ENCODE measurements around the gene TRIM29. TPM values are rescaled to one million over a fixed set of nuclear protein-coding genes. Genes with fewer than 3 reads are reported as not detected.

Gene TRIM29
- total and polyA plus RNA-seq, 2 of the 4 experiments (the other 2 are of a cell fraction): not detected

- Histone ChIP-seq H3K27me3 (ENCODE audit: control insufficient read depth, insufficient read depth, low read length) (peaks cover 43% of the 10 kb centered on the region), H2AK9ac (replicated peaks; ENCODE audit: low read depth, low read length, poor library complexity) (no peak overlapping the region), H4K20me1 (ENCODE audit: insufficient read depth, low read length) (no peaks in the 10 kb centered on the region), H2BK120ac (ENCODE audit: low read depth, low read length) (no peak overlapping the region), H4K91ac (ENCODE audit: insufficient read depth, low read depth, low read length) (no peak overlapping the region), H3K4ac (ENCODE audit: low read depth, low read length) (no peak overlapping the region), H3K79me1 (ENCODE audit: low read depth in 1 of 2, low read length in 2 of 2) (no peaks in the 10 kb centered on the region), H3K4me3 (ENCODE audit: insufficient read depth, low read depth, low read length) (no peak overlapping the region), H2BK20ac (ENCODE audit: low read depth, low read length) (no peak overlapping the region), H2AK5ac (ENCODE audit: low read depth, low read length) (no peak overlapping the region), H3K14ac (replicated peaks; ENCODE audit: low read depth, low read length) (no peak overlapping the region), H3K9me3 (ENCODE audit: control insufficient read depth, insufficient read depth, low read length) (no peaks in the 10 kb centered on the region), H3K9me1 (ENCODE audit: insufficient read depth, low read length) (no peaks in the 10 kb centered on the region), H3K27ac (ENCODE audit: insufficient read depth, low read length) (no peak overlapping the region), H4K8ac (ENCODE audit: low read depth in 2 of 2, low read length in 2 of 2) (no peak overlapping the region), H3K56ac (ENCODE audit: extremely low read depth, insufficient read depth, low read length) (no peak overlapping the region), H3K36me3 (ENCODE audit: control insufficient read depth, insufficient read depth, low read length) (no peaks in the 10 kb centered on the region), H3K9ac (ENCODE audit: low read depth, low read length) (no peak overlapping the region), H2AFZ (replicated peaks; ENCODE audit: low read length, poor library complexity) (no peak overlapping the region), H2BK5ac (ENCODE audit: low read depth, low read length, poor library complexity, severe bottlenecking) (no peak overlapping the region), H3K4me1 (ENCODE audit: control insufficient read depth, insufficient read depth, low read length) (no peaks in the 10 kb centered on the region), H3K18ac (ENCODE audit: low read depth, low read length) (no peak overlapping the region), H2BK15ac (ENCODE audit: low read depth, low read length) (no peak overlapping the region), H3K4me2 (ENCODE audit: low read depth, low read length) (no peak overlapping the region), H4K5ac (ENCODE audit: low read depth, low read length) (no peak overlapping the region), H3K23ac (ENCODE audit: low read depth, low read length) (no peak overlapping the region)
- POLR2A ChIA-PET (ENCODE audit: unreplicated experiment): no interaction called here
- intact Hi-C loops (cut with micrococcal nuclease): no loop called here
- WGBS, 2 experiments (ENCODE audit: extremely low coverage in 2 of 2, insufficient read length in 1 of 2): 0% methylated on average over 2 of the region's 15 CpGs; no CpG with 5 or more reads in 1 of the 2 experiments
- no TSS peak for BruUV-seq (replicated peaks)
- in situ Hi-C loops (cut with MboI; ENCODE audit: low sequenced_read_pairs): no loop called here
- TF ChIP-seq RFX5 (IDR thresholded peaks at IDR 0.05; ENCODE audit: low read depth, low read length) (no peak), RCOR1 (IDR thresholded peaks at IDR 0.05; ENCODE audit: insufficient replicate concordance, low read length) (no peak), MXI1 (IDR thresholded peaks at IDR 0.05; ENCODE audit: borderline replicate concordance, low read depth, low read length) (no peak), CEBPB (IDR thresholded peaks at IDR 0.05; ENCODE audit: low read depth, low read length) (no peak), MAZ (IDR thresholded peaks at IDR 0.05; ENCODE audit: borderline replicate concordance, low read depth, low read length) (no peak), CHD1 (IDR thresholded peaks at IDR 0.05; ENCODE audit: low read depth, low read length) (no peak), CTCF (conservative IDR thresholded peaks at IDR 0.05; ENCODE audit: low read depth, low read length) (no peak), BHLHE40 (IDR thresholded peaks at IDR 0.05; ENCODE audit: low read depth, low read length) (no peak), POLR2A (IDR thresholded peaks at IDR 0.05; ENCODE audit: low read depth, low read length) (no peak), RAD21 (IDR thresholded peaks at IDR 0.05; ENCODE audit: low read length) (no peak), ELK1 (IDR thresholded peaks at IDR 0.05; ENCODE audit: borderline replicate concordance, low read depth, low read length) (no peak)
- DNase-seq (no peak), ATAC-seq (ENCODE audit: low read depth) (no peak)
- dilution Hi-C loops (cut with HindIII; ENCODE audit: low sequenced_read_pairs, unreplicated experiment): no loop called here
- CTCF ChIA-PET: no interaction called here
Observed at GRCh38 chr11:120096369-120097191, 41.3 kb downstream of the TRIM29 start.

All from IMR-90 (cell line).